ENCODE measurements around the gene BTN1A1. TPM values are rescaled to one million over a fixed set of nuclear protein-coding genes. Genes with fewer than 3 reads are reported as not detected.
A peak's percentile ranks its signal among the peaks of the same experiment; 100 is the strongest.
"Not testable (repeated sequence)": the region's sequence is repeated elsewhere in the genome, so short reads cannot be mapped to it uniquely, and the experiment has no call there.

BTN1A1 gene
- total RNA-seq, 1 donor = not detected

DNA sequence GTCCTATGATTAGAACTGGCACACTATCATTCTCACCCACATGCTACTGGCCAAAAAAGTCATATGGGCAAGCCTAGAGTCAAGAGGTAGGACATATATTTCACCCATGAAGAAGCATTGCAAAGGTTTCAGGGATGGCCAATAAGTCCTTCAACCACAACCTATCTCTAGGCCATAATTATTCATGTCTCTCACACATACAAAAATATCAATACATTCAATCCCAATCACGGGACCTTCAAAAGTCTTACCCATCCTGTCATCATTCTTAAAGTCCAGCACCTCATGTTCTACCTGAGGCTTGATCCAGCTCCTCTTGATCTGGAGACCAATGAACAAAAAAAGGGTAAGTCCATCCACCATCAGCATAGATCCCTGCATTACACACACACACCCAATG lies 12.6 kb upstream of the BTN1A1 start:
- Histone ChIP-seq H3K27me3 (ENCODE audit: insufficient read depth, low read length) (no peaks in the 10 kb centered on the region), H3K9me3 (ENCODE audit: low read depth, low read length) (peaks cover 10% of the 10 kb centered on the region), H3K4me1 (ENCODE audit: insufficient read depth, low read length) (peaks cover 8% of the 10 kb centered on the region), H3K4me3 (ENCODE audit: low read length) (no peak overlapping the region)

DNA sequence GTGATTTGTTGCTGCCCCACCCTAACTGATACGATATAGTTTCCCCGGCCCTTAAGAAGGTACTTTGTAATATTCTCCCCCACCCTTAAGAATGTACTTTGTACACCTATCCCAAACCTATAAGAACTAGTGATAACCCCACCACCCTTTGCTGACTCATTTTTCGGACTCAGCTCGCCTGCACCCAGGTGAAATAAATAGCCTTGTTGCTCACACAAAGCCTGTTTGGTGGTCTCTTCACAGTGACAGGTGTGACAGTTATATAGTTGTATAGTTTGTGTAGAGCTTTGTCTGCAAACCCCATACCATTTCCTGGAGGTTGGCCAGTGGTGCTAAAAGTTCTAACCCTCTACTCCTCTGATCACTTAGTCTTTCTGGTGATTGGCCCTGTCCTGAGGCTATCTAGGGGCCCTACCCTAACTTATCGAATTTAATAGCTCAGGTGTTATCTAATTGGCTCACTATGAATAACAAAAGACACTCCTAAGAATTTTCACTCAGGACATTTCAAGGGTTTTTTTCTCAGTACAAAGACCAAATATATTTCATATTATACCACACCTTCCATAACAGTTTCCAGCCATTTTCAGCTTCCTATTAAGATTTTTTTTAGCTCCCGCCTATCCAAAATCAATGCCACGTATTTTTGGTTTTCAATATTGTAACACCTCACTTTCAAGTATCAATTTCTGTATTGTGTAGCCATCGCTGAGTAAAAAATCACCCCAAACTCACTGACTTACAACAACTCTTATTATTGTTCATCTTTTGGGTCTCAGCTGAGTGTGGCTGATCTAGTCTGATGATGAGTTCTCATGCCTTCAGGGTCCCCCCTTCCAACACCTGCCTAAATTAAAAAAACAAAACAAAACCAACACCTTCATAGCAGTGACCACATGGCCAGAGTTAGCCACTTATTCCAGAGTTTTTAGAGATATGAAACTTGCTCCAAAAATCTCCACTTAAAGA lies 9.8 kb upstream of the BTN1A1 start:
- peaks cover 10% of the 10 kb centered on the region for H3K9me3 ChIP-seq (ENCODE audit: low read depth, low read length)
- H3K27me3 ChIP-seq (ENCODE audit: insufficient read depth, low read length) = no peaks in the 10 kb centered on the region
- H3K4me3 ChIP-seq (ENCODE audit: low read length) = no peak overlapping the region

DNA sequence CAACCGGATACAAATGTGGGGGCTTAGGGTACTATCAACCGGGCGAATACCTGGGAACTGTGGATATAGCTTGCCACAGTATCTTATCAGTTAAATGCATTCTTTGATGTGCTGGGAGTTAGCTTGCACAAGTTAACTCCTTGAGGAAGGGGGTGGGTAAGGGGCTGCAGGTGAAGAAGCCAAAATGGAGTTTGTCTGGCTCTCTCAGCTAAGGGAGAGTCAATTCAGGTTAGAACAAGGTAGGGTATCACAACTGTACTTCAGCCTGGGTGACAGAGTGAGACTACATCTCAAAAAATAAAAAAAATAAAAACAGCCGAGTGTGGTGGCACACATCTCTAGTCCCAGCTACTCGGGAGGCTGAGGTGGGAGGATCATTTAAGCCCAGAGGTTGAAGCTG lies 8.5 kb upstream of the BTN1A1 start:
- no peak overlapping the region for H3K4me3 ChIP-seq (ENCODE audit: low read length)
- H3K27me3 ChIP-seq (ENCODE audit: insufficient read depth, low read length) = no peaks in the 10 kb centered on the region
- peaks cover 10% of the 10 kb centered on the region for H3K9me3 ChIP-seq (ENCODE audit: low read depth, low read length)
- H3K4me1 ChIP-seq (ENCODE audit: insufficient read depth, low read length) = no peaks in the 10 kb centered on the region

More for the DNA sequence above, 9.8 kb upstream of the BTN1A1 start:
- H3K4me1 ChIP-seq (ENCODE audit: insufficient read depth, low read length) = peaks cover 5% of the 10 kb centered on the region

DNA sequence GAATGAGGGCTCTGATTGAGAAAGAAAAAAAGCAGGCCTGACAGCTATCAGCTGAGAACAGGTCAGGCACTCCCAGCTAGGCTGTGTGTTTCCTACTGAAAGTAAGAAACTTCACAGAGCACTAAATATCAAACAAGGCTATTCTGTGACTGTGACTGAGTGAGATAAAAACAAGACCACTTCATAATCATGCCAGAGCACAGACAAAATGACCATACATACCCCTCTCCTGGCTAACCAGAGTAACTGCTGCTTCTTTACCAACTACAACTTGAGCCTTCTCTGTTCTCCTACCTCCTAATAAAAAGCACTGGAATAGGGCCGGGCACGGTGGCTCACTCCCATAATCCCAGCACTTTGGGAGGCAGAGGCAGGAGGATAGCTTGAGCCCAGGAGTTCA lies 6.8 kb upstream of the BTN1A1 start:
- no peaks in the 10 kb centered on the region for H3K27me3 ChIP-seq (ENCODE audit: insufficient read depth, low read length)
- no peaks in the 10 kb centered on the region for H3K4me1 ChIP-seq (ENCODE audit: insufficient read depth, low read length)
- H3K9me3 ChIP-seq (ENCODE audit: low read depth, low read length) = no peaks in the 10 kb centered on the region
- H3K4me3 ChIP-seq (ENCODE audit: low read length) = no peak overlapping the region

DNA sequence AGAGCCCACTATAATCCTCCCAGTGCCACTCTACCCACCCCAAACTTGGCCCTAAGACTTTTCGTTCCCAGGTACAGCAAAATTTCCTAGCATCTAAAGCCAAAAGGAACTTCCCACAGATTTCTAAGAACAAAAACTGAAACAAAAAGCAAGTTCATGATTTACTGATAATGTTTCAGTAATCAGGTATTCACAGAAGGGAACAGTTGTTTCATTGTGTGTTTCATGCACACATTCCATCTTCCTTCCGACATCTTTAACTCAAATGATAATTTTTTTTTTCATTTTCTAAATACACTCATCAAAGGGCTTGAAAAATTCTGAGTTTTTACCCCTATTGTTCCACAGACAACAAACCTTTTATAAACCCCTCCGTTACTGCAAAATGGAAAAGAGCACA lies 6.0 kb upstream of the BTN1A1 start:
- H3K9me3 ChIP-seq (ENCODE audit: low read depth, low read length) = no peaks in the 10 kb centered on the region
- H3K4me1 ChIP-seq (ENCODE audit: insufficient read depth, low read length) = no peaks in the 10 kb centered on the region
- no peaks in the 10 kb centered on the region for H3K27me3 ChIP-seq (ENCODE audit: insufficient read depth, low read length)
- no peak overlapping the region for H3K4me3 ChIP-seq (ENCODE audit: low read length)

DNA sequence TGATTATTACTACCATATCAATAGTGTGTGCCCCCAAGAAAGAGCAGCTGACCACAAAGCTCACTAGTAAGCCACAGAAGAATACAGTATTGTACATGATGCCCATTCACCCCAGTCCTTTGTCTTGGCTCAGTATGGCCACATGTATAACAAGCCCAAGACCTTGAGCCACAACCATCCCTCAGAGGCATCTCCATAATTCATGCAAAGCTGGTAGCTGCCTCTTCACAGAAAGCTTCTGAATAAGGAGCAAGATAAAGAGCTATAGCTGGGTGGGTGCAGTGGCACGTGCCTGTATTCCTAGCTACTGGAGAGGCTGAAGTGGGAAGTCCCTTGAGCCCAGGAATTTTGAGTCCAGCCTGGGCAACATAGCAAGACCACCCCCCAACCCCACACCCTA lies 4.8 kb upstream of the BTN1A1 start:
- Histone ChIP-seq H3K4me1 (ENCODE audit: insufficient read depth, low read length) (no peaks in the 10 kb centered on the region), H3K9me3 (ENCODE audit: low read depth, low read length) (no peaks in the 10 kb centered on the region), H3K27me3 (ENCODE audit: insufficient read depth, low read length) (no peaks in the 10 kb centered on the region), H3K4me3 (ENCODE audit: low read length) (no peak overlapping the region)

DNA sequence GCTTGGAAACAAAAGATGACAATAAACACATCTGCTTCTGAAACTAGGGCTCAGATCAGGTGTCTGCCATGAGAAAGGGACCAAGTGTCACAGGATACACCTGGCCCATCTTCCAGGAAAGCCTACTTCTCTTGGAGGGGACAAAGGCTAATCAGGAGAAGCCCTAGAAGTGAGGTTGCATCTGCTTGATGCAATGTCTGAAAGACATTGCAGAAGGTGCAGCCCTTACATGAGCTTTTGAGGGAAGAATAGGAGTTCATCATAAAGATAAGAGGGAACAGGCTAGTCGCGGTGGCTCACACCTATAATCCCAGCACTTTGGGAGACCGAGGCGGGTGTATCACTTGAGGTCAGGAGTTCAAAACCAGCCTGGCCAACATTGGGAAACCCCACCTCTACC lies 2.5 kb upstream of the BTN1A1 start:
- Histone ChIP-seq H3K27me3 (ENCODE audit: insufficient read depth, low read length) (peaks cover 21% of the 10 kb centered on the region), H3K9me3 (ENCODE audit: low read depth, low read length) (no peaks in the 10 kb centered on the region), H3K4me3 (ENCODE audit: low read length) (no peak overlapping the region), H3K4me1 (ENCODE audit: insufficient read depth, low read length) (peaks cover 13% of the 10 kb centered on the region)

DNA sequence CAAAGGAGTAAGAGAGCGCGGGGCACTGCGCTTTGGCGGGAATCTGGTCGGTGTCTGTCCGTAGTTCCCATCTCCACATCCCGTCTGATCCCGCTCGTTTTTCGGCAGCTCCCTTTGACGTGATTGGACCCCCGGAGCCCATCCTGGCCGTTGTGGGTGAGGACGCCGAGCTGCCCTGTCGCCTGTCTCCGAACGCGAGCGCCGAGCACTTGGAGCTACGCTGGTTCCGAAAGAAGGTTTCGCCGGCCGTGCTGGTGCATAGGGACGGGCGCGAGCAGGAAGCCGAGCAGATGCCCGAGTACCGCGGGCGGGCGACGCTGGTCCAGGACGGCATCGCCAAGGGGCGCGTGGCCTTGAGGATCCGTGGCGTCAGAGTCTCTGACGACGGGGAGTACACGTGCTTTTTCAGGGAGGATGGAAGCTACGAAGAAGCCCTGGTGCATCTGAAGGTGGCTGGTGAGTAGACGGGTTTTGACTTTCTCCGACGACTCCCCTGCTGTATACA lies 1.4 kb downstream of the BTN1A1 start:
- H3K4me3 ChIP-seq (ENCODE audit: low read length) = peak overlapping the region; percentile 25
- H3K4me1 ChIP-seq (ENCODE audit: insufficient read depth, low read length) = peaks cover 13% of the 10 kb centered on the region
- H3K27me3 ChIP-seq (ENCODE audit: insufficient read depth, low read length) = peaks cover 41% of the 10 kb centered on the region
- no peaks in the 10 kb centered on the region for H3K9me3 ChIP-seq (ENCODE audit: low read depth, low read length)

DNA sequence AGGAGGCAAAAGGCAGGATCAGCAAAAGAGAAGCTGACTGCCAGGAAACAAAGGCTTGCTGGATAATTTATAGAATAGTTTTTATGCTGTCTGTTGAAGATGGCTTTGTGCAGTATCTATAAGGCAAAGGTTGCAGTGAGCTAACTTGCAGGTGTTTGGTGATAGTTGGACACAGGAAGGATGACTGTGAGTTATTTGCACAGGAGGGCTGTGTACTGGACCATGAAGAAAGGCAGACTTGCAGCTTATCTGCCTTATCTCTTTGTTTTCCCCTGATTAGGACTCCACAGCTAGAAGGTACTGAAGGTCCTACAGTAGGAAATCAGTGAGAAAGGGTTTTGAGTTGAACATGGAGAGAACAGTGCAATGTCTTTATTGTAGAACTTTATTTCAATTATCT lies 2.1 kb downstream of the BTN1A1 start:
- Histone ChIP-seq H3K9me3 (ENCODE audit: low read depth, low read length) (no peaks in the 10 kb centered on the region), H3K4me1 (ENCODE audit: insufficient read depth, low read length) (peaks cover 13% of the 10 kb centered on the region), H3K4me3 (ENCODE audit: low read length) (no peak overlapping the region), H3K27me3 (ENCODE audit: insufficient read depth, low read length) (peaks cover 41% of the 10 kb centered on the region)

DNA sequence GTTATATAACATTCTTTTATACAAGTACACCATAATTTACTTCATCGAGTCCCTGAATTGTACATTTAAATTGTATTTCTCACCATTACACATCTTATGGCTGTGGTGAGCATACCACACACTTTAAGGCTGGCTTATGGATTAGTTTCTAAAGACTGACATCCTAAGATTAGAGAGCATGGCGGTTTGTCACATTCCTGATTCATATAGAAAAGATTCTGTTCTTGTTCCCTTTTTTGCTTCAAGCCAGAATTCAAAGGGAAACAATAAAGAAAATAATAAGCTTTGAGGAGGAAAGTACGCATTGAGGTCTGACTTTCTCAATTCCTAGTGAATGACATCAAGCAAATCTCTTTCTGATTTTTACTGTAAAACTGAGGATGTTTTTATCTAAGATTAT lies 2.5 kb downstream of the BTN1A1 start:
- H3K9me3 ChIP-seq (ENCODE audit: low read depth, low read length) = no peaks in the 10 kb centered on the region
- H3K4me3 ChIP-seq (ENCODE audit: low read length) = no peak overlapping the region
- peaks cover 13% of the 10 kb centered on the region for H3K4me1 ChIP-seq (ENCODE audit: insufficient read depth, low read length)
- H3K27me3 ChIP-seq (ENCODE audit: insufficient read depth, low read length) = peaks cover 41% of the 10 kb centered on the region

DNA sequence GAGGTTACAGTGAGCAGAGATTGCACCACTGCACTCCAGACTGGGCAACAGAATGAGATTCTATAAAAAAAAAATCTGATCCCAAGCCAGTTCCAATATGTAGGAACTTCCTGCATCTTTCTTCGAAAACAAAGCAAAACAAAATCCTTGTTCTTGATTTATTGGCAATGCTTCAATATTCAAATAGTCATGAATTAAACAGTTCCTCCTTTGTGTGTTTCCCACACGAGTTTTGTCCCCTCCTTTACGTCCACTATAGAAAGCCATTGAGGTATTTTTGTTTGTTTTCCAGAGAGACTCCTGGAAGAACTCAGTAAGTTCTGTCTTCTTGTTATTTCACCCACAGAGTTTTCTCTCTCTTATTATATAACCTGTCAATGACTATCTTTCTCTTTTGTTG lies 7.6 kb downstream of the BTN1A1 start:
- Histone ChIP-seq H3K9me3 (ENCODE audit: low read depth, low read length) (no peaks in the 10 kb centered on the region), H3K4me3 (ENCODE audit: low read length) (no peak overlapping the region), H3K27me3 (ENCODE audit: insufficient read depth, low read length) (peaks cover 20% of the 10 kb centered on the region), H3K4me1 (ENCODE audit: insufficient read depth, low read length) (no peaks in the 10 kb centered on the region)

DNA sequence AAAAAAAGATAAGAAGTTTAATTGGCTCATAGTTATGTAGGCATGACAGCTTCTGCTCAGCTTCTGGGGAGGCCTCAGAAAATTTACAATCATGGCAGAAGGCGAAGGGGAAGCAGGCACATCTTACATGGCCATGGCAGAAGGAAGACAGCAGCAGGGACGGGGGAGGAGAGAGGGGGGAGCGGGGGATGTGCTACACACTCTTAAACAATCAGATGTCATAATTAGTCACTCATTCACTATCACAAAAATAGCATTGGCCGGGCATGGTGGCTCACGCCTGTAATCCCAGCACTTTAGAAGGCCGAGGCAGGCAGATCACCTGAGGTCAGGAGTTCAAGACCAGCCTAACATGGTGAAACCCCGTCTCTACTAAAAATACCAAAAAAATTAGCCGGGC lies 10.9 kb downstream of the BTN1A1 start:
- not testable (repeated sequence) for H3K4me3 ChIP-seq (ENCODE audit: low read length); H3K27me3 ChIP-seq (ENCODE audit: insufficient read depth, low read length); H3K4me1 ChIP-seq (ENCODE audit: insufficient read depth, low read length); H3K9me3 ChIP-seq (ENCODE audit: low read depth, low read length)

DNA sequence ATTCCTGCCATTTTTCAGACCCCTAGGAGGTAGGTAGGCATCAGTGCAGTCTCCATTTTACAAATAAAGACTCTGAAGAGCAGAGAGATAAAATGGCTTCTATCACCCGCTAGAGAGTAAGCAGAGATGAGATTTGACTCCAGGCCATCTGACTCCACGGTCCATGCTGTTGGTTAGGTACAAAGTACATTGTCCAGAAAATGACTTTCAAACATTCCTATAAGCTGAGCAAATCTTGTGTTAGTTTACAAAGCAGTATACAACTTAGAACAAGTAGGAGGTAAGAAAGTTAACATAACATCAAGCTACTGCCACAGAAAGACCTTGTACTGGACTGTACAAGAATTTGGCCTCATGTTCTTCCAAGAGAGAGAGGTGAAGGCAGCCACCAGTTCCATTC lies 14.9 kb downstream of the BTN1A1 start:
- Histone ChIP-seq H3K4me1 (ENCODE audit: insufficient read depth, low read length) (peaks cover 1% of the 10 kb centered on the region), H3K4me3 (ENCODE audit: low read length) (no peak overlapping the region), H3K27me3 (ENCODE audit: insufficient read depth, low read length) (no peaks in the 10 kb centered on the region), H3K9me3 (ENCODE audit: low read depth, low read length) (no peaks in the 10 kb centered on the region)

DNA sequence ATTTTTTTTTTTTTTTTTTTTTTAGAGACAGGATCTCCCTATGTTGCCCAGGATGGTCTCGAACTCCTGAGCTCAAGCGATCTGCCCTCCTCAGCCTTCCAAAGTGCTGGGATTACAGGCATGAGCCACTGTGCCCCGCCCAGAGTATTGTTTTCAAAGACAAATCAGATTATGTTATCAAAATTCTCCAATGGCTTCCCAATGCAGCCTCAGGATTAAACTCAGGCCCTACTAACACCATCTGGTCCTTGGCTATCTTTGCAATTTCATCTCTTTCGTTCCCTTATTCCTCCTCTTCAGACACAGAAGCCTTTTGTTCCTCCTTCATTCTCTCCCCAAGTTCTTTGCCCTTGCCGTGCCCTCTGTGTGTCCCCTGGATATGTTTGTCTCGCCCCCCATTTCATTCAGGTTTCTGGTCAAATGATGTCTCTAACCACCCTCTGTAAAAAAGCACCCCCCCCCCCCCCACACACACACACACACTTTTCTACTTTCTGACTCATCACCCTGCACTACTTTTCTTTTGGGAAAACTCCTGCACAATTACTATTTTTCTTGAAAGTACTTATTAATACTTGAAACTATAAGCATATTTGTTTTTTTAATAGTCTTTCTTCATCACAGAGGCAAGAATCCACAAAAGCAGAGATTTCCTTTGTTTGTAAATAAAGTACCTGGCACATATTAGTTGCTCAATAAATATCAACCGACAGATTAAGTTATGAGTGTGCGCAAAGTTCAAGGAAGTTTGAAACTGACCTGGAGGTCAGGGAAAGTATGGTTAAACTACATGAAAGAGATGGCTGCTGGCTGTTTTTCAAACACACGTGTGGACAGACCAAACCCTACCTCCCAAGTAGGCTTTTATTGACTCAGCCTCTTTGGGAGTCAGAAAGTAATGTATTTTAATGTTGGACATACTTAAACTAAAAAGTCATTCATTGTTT lies 16.7 kb downstream of the BTN1A1 start:
- Histone ChIP-seq H3K9me3 (ENCODE audit: low read depth, low read length) (no peaks in the 10 kb centered on the region), H3K27me3 (ENCODE audit: insufficient read depth, low read length) (no peaks in the 10 kb centered on the region), H3K4me1 (ENCODE audit: insufficient read depth, low read length) (peaks cover 12% of the 10 kb centered on the region), H3K4me3 (ENCODE audit: low read length) (no peak overlapping the region)

DNA sequence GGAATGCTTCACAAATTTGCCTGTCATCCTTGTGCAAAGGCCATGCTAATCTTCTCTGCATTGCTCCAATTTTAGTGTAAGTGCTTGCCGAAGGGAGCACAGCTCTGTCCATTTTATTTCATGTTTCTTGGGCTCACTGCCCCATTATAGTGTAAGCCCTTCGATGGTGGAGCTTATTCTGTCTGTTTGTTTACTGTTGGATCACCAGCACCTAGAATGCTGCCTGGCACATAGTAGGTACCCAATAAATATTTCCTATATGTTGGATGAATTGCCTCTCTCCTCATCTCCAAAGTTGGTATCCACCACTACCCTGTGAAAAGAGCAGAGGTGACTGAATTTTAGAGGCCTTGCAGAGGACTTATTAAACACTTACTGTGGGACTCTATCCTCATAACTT lies 19.3 kb downstream of the BTN1A1 start:
- H3K27me3 ChIP-seq (ENCODE audit: insufficient read depth, low read length) = no peaks in the 10 kb centered on the region
- peaks cover 27% of the 10 kb centered on the region for H3K4me1 ChIP-seq (ENCODE audit: insufficient read depth, low read length)
- H3K9me3 ChIP-seq (ENCODE audit: low read depth, low read length) = no peaks in the 10 kb centered on the region
- no peak overlapping the region for H3K4me3 ChIP-seq (ENCODE audit: low read length)

All from mononuclear cell (primary cell).